Transverse colon (tissue), 4 donors: Measurements from ENCODE around the gene RAP2B. TPM values are rescaled to one million over a fixed set of nuclear protein-coding genes. Genes with fewer than 3 reads are reported as not detected.

Experiments used
- DNase-seq: peaks from one replicate; pipeline ENCODE4 v3.0.0-alpha.2; 2019
- H3K27ac ChIP-seq, 4 donors: fragments of 200-600 bp; sonication (generic); 2 replicates each; pipeline ENCODE4 v1.5.1; 2016 to 2018; ENCODE audit warnings: inconsistent platforms in 4 of 4
- H3K27me3 ChIP-seq: fragments of 200-600 bp; sonication (generic); 2 replicates; pipeline ENCODE4 v1.5.1; 2017; ENCODE audit warnings: inconsistent platforms
- H3K36me3 ChIP-seq, 4 donors: fragments of 200-600 bp; sonication (generic); 2 replicates each; pipeline ENCODE4 v1.5.1; 2017 to 2019; ENCODE audit warnings: inconsistent platforms in 4 of 4
- H3K4me1 ChIP-seq, 4 donors: fragments of 200-600 bp; sonication (generic); 2 replicates each; pipeline ENCODE4 v1.5.1; 2017 to 2020; ENCODE audit warnings: inconsistent platforms in 4 of 4
- H3K4me3 ChIP-seq, 4 donors: fragments of 200-600 bp; sonication (generic); 1 replicate in 1 of 4; 2 replicates in 3 of 4; pipeline versions ENCODE4 v1.5.1 to v1.6.1; 2017 to 2019; ENCODE audit warnings: inconsistent platforms in 4 of 4
- H3K9me3 ChIP-seq, 2 donors: fragments of 200-600 bp; sonication (generic); 2 replicates each; pipeline ENCODE4 v1.5.1; 2017 to 2019; ENCODE audit warnings: inconsistent platforms in 2 of 2
- EP300 ChIP-seq: sonication (generic); formaldehyde crosslinking; IDR thresholded peaks from one replicate; pipeline ENCODE4 v1.6.1; 2017; ENCODE audit warnings: antibody characterized with exemption, low read depth
- POLR2A ChIP-seq: fragments of 450-650 bp; IDR thresholded peaks from one replicate; pipeline ENCODE4 v1.6.1; 2016; ENCODE audit warnings: antibody characterized with exemption, mild to moderate bottlenecking, moderate library complexity
- POLR2AphosphoS5 ChIP-seq, 3 donors: sonication (generic); formaldehyde crosslinking; IDR thresholded peaks; one replicate each; pipeline ENCODE4 v1.6.1; 2016; ENCODE audit warnings: antibody characterized with exemption in 3 of 3
- WGBS, 2 donors: methylation state at CpG; one replicate each; pipeline ENCODE4 v1.1.5; 2018; ENCODE audit warnings: low coverage in 1 of 2; 5-methylcytosine and 5-hydroxymethylcytosine counted together
- in situ Hi-C, 4 donors: fragments of 200-750 bp; cut with MboI; loops; one replicate each; pipeline versions ENCODE4 v1.15.0 to v1.15.1; 2017; ENCODE audit warnings: low sequenced_read_pairs in 3 of 4, low pct_ligation_motif_present in 1 of 4, low pct_unique_long_range_greater_than_20kb in 1 of 4
- intact Hi-C: fragments of 100-400 bp; cut with DNase I; formaldehyde crosslinking; loops from one replicate; pipeline ENCODE4 v1.15.1; 2023; ENCODE audit warnings: low total_unique reads
- total RNA-seq, 4 donors: library from RNA; depleted of rRNA; stranded (reverse); fragments of >200 nt; gene quantifications; one replicate each; pipeline ENCODE4 v1.1.0, GENCODE V29; 2016
- TF ChIP-seq, protein P1 (sequence below), 5 experiments: fragments of 200-600 bp in 3 of 5; fragments of 450-650 bp in 2 of 5; sonication (generic) in 3 of 5; IDR thresholded peaks; 1 replicate in 2 of 5; 2 replicates in 3 of 5; pipeline ENCODE4 v1.5.1; 2016 to 2017; ENCODE audit warnings: antibody characterized with exemption in 5 of 5, inconsistent platforms in 3 of 5, mild to moderate bottlenecking in 2 of 5, moderate library complexity in 1 of 5

Gene RAP2B
- total RNA-seq, 4 donors from 2014 or later: 9.8 to 22.8 (median 11.2) TPM

DNA sequence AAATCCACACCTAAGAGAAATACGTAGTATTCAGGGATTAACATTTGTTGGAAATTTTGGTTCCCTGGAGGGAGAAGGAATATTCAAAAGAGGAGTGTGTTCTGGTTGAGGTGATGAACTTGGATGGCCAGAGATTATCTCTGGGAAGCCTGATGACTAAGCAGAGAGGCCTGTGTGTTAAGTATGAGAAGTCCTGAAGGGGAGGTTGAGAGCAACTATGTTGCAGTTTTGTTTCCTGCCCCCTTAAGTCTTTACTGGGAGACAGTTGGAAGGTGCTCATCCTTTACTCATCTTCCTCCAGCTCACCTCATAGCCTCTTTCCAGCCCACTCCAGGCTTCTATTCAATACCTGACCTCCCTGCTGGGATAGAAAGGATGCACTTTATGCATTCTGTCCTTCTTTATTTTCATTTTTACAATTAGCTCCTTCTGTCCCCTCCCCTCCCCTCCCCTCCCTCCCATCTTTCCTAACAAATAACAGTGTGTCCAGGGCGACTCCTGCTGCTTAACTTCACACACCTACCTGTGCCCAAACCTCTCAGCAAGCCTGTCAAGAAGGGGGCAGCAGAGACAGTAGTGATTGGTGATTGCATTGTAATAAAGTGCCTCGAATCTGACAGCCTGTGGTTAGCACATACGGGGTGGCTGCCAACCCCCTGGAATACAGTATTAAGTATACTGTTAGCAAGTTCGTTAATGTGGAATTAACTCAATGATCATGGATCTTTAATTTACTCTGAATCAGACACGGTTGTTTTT, 11.9 kb downstream of the RAP2B start:
- Histone ChIP-seq H3K4me1 (peaks cover 0 to 5% (median 0%) of the 10 kb centered on the region in 4 donors), H3K4me3 (no peak overlapping the region), H3K27ac (no peak overlapping the region), H3K9me3 (no peaks in the 10 kb centered on the region), H3K27me3 (no peaks in the 10 kb centered on the region), H3K36me3 (no peaks in the 10 kb centered on the region)
- in situ Hi-C loops (no loop called here), intact Hi-C loops (no loop called here)
- no peak for DNase-seq
- no peak for TF ChIP-seq POLR2AphosphoS5 (IDR thresholded peaks at IDR 0.05)
- no peak for TF ChIP-seq EP300
- no peak for TF ChIP-seq POLR2A
- WGBS, 2 donors: 69 to 81% methylated on average over 3 to 6 of the region's 6 CpGs

DNA sequence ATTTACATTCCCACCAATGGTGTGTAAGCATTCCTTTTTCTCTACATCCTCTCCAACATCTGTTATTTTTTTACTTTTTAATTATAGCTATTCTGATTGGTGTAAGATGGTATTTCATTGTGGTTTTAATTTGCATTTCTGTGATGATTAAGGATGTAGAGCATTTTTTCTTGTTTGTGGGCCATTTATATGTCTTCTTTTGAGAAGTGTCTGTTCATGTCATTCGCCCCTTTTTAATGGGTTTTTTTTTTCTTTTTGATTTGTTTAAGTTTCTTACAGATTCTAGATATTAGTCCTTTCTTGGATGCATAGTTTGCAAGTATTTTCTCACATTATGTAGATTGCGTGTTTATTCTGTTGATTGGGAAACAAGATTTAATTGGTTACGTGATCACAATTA, 14.2 kb downstream of the RAP2B start:
- intact Hi-C loops (no loop called here), in situ Hi-C loops (no loop called here)
- Histone ChIP-seq H3K27ac (no peak overlapping the region), H3K27me3 (no peaks in the 10 kb centered on the region), H3K4me3 (no peak overlapping the region), H3K4me1 (peaks cover 0 to 3% (median 0%) of the 10 kb centered on the region in 4 donors), H3K9me3 (no peaks in the 10 kb centered on the region), H3K36me3 (no peaks in the 10 kb centered on the region)
- no peak for TF ChIP-seq POLR2A
- no peak for TF ChIP-seq POLR2AphosphoS5 (IDR thresholded peaks at IDR 0.05)
- no peak for TF ChIP-seq EP300
- TF ChIP-seq, protein P1, sequence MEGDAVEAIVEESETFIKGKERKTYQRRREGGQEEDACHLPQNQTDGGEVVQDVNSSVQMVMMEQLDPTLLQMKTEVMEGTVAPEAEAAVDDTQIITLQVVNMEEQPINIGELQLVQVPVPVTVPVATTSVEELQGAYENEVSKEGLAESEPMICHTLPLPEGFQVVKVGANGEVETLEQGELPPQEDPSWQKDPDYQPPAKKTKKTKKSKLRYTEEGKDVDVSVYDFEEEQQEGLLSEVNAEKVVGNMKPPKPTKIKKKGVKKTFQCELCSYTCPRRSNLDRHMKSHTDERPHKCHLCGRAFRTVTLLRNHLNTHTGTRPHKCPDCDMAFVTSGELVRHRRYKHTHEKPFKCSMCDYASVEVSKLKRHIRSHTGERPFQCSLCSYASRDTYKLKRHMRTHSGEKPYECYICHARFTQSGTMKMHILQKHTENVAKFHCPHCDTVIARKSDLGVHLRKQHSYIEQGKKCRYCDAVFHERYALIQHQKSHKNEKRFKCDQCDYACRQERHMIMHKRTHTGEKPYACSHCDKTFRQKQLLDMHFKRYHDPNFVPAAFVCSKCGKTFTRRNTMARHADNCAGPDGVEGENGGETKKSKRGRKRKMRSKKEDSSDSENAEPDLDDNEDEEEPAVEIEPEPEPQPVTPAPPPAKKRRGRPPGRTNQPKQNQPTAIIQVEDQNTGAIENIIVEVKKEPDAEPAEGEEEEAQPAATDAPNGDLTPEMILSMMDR (IDR thresholded peaks at IDR 0.05): no peak
- no peak for DNase-seq
- WGBS, 2 donors: 97 to 100% methylated on average over 3 of the region's 3 CpGs

DNA sequence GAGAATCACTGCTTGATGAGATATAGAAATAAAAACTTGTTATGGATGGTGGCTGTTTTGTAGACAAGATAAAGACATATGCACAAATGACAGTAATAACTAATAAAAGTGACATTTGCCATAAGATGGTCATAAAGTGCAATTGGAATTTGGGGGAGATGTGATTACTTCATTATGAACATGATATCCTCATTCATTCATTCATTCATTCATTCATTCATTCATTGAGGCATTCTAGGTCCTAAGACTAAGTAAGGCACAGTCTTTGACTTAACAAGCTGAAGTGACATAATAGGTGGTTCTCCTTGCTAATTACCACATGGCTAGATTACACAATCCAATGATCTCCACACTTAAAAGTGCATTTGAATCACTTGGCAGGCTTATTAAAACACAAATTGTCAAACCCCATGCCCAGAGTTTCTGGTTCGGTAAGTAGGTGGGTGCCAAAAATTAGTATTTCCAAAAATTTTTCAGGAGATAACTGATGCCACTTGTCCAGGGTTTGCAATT, 18.9 kb downstream of the RAP2B start:
- intact Hi-C loops (no loop called here), in situ Hi-C loops (no loop called here)
- TF ChIP-seq POLR2A (no peak), EP300 (no peak), POLR2AphosphoS5 (IDR thresholded peaks at IDR 0.05) (no peak)
- TF ChIP-seq, protein P1 (IDR thresholded peaks at IDR 0.05): no peak
- Histone ChIP-seq H3K4me1 (no peaks in the 10 kb centered on the region), H3K4me3 (no peak overlapping the region), H3K27ac (no peak overlapping the region), H3K36me3 (no peaks in the 10 kb centered on the region), H3K27me3 (no peaks in the 10 kb centered on the region), H3K9me3 (no peaks in the 10 kb centered on the region)
- no peak for DNase-seq
- WGBS, 2 donors: 92 to 100% methylated on average over 1 of the region's 1 CpG

DNA sequence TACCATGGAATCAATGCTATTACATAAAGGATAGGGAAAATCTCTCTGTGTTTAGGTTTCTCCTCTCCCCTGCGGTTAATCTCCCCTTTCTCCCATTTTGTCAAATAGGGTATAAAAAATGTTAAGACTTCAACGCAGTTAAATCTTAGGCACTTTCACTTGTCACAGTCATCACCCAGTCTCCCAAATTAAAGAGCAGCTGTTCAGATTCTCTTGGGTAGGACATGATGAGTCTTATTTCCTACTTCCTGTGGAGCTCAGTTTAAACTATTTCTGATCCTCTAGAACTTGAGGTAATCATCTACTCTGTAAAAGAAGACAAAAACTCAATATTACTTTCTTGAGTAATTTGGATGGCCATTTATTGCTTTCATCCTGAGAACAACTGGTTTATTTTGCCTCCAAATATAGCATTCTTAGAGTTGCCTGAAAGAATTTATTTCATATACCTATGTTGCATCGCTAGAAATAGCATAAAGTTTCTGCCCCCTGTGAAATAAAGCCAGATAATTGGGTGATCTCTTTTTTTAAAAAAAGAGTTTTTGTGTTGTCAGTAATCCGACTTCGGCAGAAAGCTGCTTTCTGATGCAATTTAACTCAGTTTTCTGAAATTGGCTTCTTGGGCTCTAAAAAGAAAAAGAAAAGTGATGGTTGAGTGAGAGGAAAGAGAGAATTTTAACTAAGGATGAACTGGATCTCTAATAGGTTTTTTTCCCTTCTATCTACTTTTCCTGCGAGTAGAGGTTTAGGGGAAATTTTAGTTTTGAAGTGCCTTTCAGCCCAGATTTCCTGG, 20.7 kb downstream of the RAP2B start:
- TF ChIP-seq, protein P1 (IDR thresholded peaks at IDR 0.05): no peak
- no peak for TF ChIP-seq EP300
- no peak for TF ChIP-seq POLR2AphosphoS5 (IDR thresholded peaks at IDR 0.05)
- TF ChIP-seq POLR2A: no peak
- DNase-seq: no peak
- in situ Hi-C loops: no loop called here
- H3K9me3 ChIP-seq: no peaks in the 10 kb centered on the region
- no peak overlapping the region for H3K27ac ChIP-seq
- intact Hi-C loops: no loop called here
- H3K4me3 ChIP-seq: no peak overlapping the region
- no peaks in the 10 kb centered on the region for H3K36me3 ChIP-seq
- no peaks in the 10 kb centered on the region for H3K4me1 ChIP-seq
- no peaks in the 10 kb centered on the region for H3K27me3 ChIP-seq
- WGBS, 2 donors: 86 to 96% methylated on average over 6 of the region's 6 CpGs
